ELR (cell line): ENCODE results near the gene NRP2.

Source experiments
- DNase-seq: peaks from one replicate; pipeline ENCODE4 v3.0.0-alpha.2; 2015; ENCODE audit warnings: low read depth

Gene NRP2

GRCh38 chr2:205807758-205808157, 125.5 kb downstream of the NRP2 start:
- DNase-seq, result no peak

DNA sequence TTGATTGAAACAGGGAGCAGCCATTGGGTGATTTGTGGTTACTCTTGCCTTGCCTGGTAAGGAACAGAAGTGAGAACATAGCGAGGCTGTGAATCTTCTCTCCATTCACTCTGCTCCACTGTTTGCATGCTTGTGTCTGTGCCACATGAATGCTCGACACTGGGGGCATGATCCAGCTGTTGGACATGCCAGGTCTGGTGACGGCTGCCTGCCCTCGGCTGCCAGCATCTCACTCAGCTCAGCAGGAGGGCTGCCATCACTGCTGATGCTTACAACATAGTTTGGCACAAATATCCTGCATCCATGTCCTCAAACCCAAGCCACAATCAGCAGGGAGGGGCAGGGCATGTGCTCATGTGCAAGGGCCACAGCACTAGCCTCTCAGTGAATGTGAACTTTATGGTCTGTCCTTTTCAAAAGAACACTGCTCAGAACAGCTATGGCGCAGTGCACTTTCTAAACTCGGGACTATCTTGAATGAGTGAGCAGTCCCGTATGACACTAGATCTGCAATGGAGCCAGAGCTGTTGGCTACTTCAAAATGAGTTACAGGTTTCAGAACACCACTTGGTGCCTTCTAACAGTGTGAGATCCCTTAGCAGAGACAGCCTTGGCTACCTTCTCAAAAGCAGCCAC, 126.3 kb downstream of the NRP2 start:
- DNase-seq, result no peak

DNA sequence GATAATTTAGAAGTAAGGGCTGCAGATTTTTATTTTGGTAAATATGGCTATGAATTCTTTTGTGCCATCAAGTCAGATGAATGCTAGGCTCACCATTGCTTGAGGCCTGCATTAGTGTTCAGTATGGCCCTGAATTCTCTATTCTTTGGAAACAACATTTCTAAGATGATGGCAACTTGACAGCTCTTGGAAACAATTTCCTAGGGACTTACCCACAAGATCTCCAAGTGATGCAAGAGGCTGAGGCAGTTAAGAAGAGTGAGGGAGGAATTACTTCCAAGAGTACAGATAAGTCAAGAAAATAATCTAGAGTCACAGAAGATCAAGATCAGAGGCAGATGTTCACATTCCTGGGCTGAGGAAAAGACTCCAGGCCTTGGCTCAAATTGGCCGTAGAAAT, 129.1 kb downstream of the NRP2 start:
- no peak for DNase-seq

DNA sequence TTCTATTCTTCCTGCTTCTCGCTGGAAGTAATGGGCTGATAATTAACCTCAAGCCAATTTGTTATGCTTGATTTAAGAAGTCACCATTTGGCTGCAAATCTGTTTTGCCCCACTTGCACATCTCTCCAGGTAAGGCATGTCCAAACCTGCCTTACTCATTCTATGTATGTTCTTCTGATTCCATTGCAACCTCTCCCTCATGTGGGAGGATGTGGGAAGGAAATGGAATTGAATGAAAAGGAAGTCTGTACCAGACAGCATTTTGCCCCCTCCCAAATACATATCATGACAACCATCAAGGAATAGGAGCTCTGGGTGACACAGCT, 131.7 kb downstream of the NRP2 start:
- DNase-seq, result no peak

DNA sequence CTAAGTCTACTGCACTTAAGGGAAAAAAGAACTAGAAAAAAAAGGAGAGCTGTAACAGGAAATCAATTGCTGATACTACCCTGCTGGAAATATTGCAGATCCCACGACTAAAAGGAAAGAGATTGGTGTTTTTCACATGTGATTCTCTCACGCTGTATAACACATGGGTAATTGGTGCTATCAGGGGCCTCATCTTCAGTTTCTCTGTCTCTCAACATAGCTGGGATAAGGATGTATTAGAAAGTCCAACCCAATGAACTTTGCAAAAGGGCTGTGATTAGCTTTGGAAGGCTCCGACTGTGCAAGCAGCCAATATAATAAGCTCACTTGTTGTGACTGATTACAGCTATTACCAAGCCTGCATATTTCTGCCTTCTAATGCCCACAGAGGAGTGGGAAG, 133.4 kb downstream of the NRP2 start:
- no peak for DNase-seq

DNA sequence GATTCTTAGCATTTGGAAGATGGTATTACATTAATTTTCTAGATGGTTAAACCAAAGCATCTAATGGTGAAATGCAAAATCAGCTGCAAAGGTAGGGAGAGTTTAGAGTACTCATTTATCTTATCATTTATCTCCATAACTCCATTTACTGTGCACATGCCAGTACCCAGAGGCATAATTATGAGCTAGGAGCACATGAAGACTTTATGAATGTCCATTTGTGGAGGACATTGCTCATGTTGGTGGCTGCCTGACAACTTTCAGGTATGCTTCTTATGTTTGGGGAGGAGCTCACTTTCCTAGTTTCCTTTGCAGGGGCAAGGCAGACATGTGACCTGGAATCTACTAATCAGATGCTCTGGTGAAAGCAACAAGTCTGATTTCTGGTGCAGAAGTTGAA, 134.0 kb downstream of the NRP2 start:
- DNase-seq, result no peak

- DNase-seq, result peak; percentile 69
These were observed 140.3 kb downstream of the NRP2 start for GRCh38 chr2:205822579-205822978.

- DNase-seq, result no peak
These were observed 145.6 kb downstream of the NRP2 start for GRCh38 chr2:205827809-205828365.

DNA sequence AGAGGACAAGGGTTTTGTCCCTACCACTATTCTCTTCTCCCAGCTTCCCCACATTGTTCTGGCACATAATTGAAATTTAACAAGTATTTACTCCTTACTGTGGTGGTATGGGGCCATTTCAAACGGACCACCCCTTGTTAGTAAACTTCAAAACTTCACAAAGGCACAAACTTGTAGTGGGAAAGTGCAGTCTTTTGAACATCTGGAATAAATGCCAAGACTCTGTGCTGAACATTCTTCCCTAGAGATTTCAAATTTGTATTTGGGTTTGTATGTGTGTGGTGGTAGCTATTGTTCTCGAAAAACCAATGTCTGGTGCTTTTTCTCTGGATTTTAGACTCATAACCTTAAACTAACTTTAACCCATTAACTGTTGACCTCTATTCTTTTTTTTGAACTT, 151.6 kb downstream of the NRP2 start:
- DNase-seq, result no peak

DNA sequence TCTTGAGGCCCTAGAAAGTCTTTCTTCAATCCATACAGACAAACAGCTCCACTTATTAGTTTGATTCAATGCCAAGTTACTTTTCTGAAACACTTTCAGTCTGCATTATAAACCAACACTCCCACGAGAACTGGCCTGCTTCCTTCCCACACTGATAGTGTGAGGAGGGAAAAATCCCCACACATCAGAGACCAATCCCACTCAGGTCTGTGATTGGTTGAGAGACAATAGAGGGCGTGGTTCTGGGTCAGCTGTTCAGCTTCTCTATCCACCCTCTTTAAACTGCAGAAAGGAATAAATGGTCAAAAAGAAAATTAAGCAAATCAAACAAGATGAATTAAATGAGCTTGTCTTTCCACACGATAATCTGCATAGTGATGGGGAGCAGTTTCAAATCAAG, 152.5 kb downstream of the NRP2 start:
- DNase-seq, result no peak

GRCh38 chr2:205835251-205835791, 153.0 kb downstream of the NRP2 start:
- DNase-seq, result no peak

GRCh38 chr2:205835923-205836322, 153.6 kb downstream of the NRP2 start:
- no peak for DNase-seq

DNA sequence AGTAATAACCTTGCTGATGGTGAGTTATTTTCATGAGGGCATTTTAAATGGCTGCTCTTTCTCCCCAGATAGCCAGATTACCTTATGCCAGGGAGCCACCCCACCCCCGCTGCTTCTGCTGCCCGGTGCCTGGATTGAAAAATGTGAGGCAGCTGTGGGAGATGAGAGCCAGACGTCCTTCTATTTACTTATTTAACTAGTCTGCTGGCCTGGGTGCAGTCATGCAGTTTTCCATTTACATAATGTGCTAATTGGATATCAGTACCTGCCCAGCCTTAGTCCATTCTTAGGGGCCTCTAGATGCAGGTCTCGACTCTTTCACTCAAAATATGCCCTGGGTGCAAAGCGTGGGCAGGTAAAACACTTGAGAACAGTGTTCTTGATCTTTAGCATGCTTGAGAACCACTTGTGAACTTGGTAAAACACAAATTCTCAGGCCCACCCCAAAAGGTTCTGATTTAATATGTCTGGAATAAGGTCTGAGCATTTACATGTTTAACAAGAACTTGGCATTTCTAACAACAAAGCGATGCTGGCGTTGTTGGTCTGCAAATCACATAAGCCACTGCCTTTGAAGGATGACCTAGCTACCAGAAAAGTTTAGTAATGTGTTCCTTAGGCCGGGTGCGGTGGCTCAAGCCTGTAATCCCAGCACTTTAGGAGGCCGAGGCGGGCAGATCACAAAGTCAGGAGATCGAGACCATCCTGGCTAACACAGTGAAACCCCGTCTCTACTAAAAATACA, 154.3 kb downstream of the NRP2 start:
- no peak for DNase-seq

DNA sequence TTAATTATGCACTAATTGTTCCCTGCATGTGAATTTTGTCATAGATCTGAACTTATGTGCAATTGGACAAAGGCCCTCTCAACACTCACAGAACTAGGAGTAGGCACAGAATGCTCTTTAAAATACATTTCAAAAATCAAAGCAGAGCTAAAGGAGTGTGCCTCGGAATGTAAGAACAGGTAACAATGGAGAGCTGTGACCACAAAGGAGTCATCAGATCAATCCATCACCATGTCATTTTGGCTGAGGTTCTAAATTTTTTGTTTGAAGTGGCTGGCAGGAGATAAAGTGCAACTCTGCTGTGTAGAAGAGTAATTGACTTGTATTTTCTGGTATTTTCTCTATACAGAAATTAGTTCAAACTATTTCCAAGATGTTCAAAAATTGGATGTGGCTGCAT, 155.4 kb downstream of the NRP2 start:
- DNase-seq, result no peak

DNA sequence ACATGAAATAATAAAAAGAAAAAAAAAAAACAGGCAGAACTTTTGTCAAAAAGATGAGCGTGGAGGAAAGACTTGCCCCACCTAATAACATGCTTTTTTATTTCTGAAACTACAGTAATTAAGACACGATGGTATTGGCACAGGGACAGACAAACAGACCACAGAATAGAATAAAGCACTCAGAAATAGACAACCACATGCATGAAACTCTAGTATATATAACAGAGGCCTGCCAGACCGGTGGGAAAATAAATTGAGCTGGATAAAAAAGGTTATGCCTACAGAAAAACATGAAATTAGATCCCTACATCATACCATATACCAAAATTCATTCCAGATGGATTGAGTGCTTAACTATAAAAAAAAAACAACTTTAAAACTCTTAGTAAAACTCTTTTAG, 163.1 kb downstream of the NRP2 start:
- DNase-seq, result no peak
